ENCODE data around the gene SELENOO. TPM values are rescaled to one million over a fixed set of nuclear protein-coding genes. Genes with fewer than 3 reads are reported as not detected.

Gene SELENOO
- total RNA-seq, 1 donor from 2014 or later, result 28.3 TPM

DNA sequence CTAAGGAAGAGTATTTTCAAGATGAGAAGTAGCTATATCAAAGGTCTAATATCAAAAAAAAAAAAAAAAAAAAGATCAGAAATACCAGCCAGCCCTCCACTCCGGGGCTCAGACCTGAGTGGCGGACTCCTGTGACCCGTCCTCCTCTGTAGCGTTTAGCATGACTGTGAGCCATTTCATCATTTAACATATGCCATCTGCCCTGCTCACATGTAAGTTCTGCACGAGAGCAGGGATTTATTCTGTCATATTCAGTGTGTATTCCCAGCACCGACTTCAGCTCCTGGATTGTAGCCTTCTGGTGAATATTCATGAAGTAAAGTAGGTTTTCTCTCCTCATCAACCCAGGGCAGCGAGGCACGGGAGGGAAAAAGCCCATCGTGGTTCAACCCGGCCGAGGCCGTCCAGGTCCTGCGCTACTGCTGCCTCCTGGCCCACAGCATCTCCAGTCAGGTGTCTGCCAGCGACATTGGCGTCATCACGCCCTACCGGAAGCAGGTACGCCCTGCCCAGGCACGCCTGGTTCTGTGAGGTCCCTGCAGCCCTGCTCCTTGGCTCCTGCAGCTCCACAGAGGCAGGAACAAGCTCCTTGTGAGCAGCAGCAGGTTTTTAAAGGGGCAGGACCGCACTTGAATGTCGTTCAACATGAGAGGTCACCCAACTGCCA, 43.0 kb upstream of the SELENOO start:
- H3K36me3 Mint-ChIP-seq, result no peaks in the 10 kb centered on the region
- no peak overlapping the region for H3K4me3 Mint-ChIP-seq
- DNase-seq (ENCODE audit: low spot score in 2 of 2, unreplicated experiment in 2 of 2), result no peak
- no peaks in the 10 kb centered on the region for H3K4me1 Mint-ChIP-seq
- no peaks in the 10 kb centered on the region for H3K9me3 Mint-ChIP-seq
- H3K27ac Mint-ChIP-seq, result no peak overlapping the region
- TF ChIP-seq, protein P1, sequence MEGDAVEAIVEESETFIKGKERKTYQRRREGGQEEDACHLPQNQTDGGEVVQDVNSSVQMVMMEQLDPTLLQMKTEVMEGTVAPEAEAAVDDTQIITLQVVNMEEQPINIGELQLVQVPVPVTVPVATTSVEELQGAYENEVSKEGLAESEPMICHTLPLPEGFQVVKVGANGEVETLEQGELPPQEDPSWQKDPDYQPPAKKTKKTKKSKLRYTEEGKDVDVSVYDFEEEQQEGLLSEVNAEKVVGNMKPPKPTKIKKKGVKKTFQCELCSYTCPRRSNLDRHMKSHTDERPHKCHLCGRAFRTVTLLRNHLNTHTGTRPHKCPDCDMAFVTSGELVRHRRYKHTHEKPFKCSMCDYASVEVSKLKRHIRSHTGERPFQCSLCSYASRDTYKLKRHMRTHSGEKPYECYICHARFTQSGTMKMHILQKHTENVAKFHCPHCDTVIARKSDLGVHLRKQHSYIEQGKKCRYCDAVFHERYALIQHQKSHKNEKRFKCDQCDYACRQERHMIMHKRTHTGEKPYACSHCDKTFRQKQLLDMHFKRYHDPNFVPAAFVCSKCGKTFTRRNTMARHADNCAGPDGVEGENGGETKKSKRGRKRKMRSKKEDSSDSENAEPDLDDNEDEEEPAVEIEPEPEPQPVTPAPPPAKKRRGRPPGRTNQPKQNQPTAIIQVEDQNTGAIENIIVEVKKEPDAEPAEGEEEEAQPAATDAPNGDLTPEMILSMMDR (IDR thresholded peaks at IDR 0.05; ENCODE audit: unreplicated experiment), result no peak
- peaks cover 29% of the 10 kb centered on the region for H3K27me3 Mint-ChIP-seq (ENCODE audit: low read depth)

GRCh38 chr22:50160947-50161346, 39.9 kb upstream of the SELENOO start:
- no peak for DNase-seq (ENCODE audit: low spot score in 2 of 2, unreplicated experiment in 2 of 2)
- Mint-ChIP-seq H3K4me1 (no peaks in the 10 kb centered on the region), H3K4me3 (no peak overlapping the region), H3K27me3 (ENCODE audit: low read depth) (peaks cover 31% of the 10 kb centered on the region), H3K36me3 (no peaks in the 10 kb centered on the region), H3K27ac (no peak overlapping the region), H3K9me3 (no peaks in the 10 kb centered on the region)
- TF ChIP-seq, protein P1 (IDR thresholded peaks at IDR 0.05; ENCODE audit: unreplicated experiment), result no peak

DNA sequence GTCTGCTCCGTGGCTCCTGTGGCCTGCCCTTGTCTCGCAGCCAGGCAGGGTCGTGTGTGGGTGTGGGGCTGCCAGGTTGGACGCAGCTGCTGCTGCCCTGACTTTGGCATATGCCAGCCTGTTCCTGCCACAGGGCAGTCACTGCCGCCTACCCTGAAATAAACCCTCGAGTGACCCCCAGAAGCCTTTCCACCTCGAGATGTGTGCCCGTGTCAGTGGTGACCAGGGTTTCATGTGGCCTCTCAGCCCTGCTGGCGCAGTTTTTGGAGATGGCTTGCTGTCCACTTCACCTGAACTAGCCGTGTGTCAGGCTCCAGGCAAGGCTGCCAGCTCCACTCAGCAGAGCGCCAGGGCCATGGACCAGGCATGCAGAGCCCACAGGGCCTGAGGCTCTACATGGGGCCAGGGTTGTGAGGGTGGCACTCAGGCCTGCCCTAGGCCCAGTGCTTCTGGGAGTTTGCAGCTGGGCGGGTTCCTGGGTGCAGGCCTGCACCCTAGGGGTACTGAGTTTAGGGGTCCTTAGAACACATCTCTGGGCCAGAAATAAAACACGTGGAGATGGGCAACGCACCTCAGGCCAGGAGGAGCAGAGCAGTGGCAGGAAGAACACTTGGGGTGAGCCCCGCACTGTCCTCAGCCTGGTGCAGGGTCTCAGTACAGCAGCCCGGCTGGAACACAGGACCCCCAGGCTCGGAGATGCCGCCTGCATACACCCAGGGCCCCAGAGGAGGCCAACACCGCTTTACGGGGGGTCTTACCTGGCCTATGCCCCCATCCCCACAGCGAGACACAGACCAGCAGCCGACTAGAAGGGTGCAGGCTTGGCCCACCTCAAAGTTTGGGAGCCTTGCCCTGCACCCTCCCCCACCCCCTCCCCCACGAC, 39.1 kb upstream of the SELENOO start:
- TF ChIP-seq, protein P1 (IDR thresholded peaks at IDR 0.05; ENCODE audit: unreplicated experiment), result no peak

GRCh38 chr22:50162391-50162956, 38.3 kb upstream of the SELENOO start:
- no peak for DNase-seq (ENCODE audit: low spot score in 2 of 2, unreplicated experiment in 2 of 2)
- Mint-ChIP-seq H3K4me1 (no peaks in the 10 kb centered on the region), H3K36me3 (no peaks in the 10 kb centered on the region), H3K9me3 (no peaks in the 10 kb centered on the region), H3K4me3 (no peak overlapping the region), H3K27me3 (ENCODE audit: low read depth) (peaks cover 26% of the 10 kb centered on the region), H3K27ac (no peak overlapping the region)
- TF ChIP-seq, protein P1 (IDR thresholded peaks at IDR 0.05; ENCODE audit: unreplicated experiment), result no peak

More for the DNA sequence above, 39.1 kb upstream of the SELENOO start:
- Mint-ChIP-seq H3K27ac (no peak overlapping the region), H3K27me3 (ENCODE audit: low read depth) (peaks cover 31% of the 10 kb centered on the region), H3K36me3 (no peaks in the 10 kb centered on the region), H3K4me1 (no peaks in the 10 kb centered on the region), H3K9me3 (no peaks in the 10 kb centered on the region), H3K4me3 (no peak overlapping the region)
- no peak for DNase-seq (ENCODE audit: low spot score in 2 of 2, unreplicated experiment in 2 of 2)

DNA sequence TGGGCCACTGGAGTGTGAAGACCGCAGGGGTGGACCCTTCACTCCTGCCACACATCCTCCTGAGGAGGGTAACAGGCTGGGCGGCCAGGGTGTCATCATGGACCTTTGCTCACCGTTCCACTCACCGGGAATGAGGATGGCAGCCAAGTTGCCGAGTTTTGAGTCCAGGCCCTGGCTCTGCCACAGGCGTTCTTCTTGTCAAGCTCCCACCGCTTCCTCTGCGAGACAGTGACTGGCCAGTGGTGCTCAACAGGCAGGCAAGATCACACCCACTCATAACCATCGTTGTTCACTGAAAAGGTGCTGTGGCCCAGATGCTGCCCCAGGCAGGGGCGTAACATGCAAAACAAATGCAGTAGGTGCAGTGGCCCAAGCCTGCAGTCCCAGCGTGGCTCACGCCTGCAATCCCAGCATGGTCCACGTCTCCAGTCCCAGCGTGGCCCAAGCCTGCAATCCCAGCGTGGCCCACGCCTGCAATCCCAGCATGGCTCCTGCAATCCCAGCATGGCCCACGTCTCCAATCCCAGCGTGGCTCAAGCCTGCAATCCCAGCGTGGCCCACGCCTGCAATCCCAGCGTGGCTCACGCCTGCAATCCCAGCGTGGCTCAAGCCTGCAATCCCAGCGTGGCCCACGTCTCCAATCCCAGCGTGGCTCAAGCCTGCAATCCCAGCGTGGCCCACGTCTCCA, 35.2 kb upstream of the SELENOO start:
- TF ChIP-seq, protein P1 (IDR thresholded peaks at IDR 0.05; ENCODE audit: unreplicated experiment), result no peak
- no peak for DNase-seq (ENCODE audit: low spot score in 2 of 2, unreplicated experiment in 2 of 2)
- no peaks in the 10 kb centered on the region for H3K9me3 Mint-ChIP-seq
- H3K27me3 Mint-ChIP-seq (ENCODE audit: low read depth), result peaks cover 23% of the 10 kb centered on the region
- no peaks in the 10 kb centered on the region for H3K36me3 Mint-ChIP-seq
- H3K4me3 Mint-ChIP-seq, result no peak overlapping the region
- H3K27ac Mint-ChIP-seq, result no peak overlapping the region
- peaks cover 5% of the 10 kb centered on the region for H3K4me1 Mint-ChIP-seq

All from mesothelial cell of epicardium (in vitro differentiated cells).